WERI-Rb-1 (cell line): Measurements from ENCODE around the gene CBX8.
"Not testable (repeated sequence)": the region's sequence is repeated elsewhere in the genome, so short reads cannot be mapped to it uniquely, and the experiment has no call there.

Experiments
- DNase-seq: peaks from one replicate; pipeline ENCODE4 v3.0.0-alpha.2; 2020
- H3K27ac ChIP-seq: fragments of 250-450 bp; sonication (Bioruptor Pico); 2 replicates; pipeline ENCODE4 v1.5.1; 2020; ENCODE audit warnings: mild to moderate bottlenecking, moderate library complexity
- H3K27me3 ChIP-seq: fragments of 250-450 bp; sonication (Bioruptor Pico); 2 replicates; pipeline ENCODE4 v1.5.1; 2021; ENCODE audit warnings: mild to moderate bottlenecking, low read depth, moderate library complexity; ENCODE audit not compliant: insufficient read depth, severe bottlenecking
- H3K36me3 ChIP-seq: fragments of 250-450 bp; sonication (Bioruptor Pico); 2 replicates; pipeline ENCODE4 v1.5.1; 2020; ENCODE audit warnings: mild to moderate bottlenecking, moderate library complexity
- H3K4me3 ChIP-seq: 2 replicates; pipeline ENCODE4 v1.5.1; 2011; ENCODE audit warnings: low read depth, mild to moderate bottlenecking, control low read depth, low read length
- H3K9me3 ChIP-seq: fragments of 250-450 bp; sonication (Bioruptor Pico); 2 replicates; pipeline ENCODE4 v1.5.1; 2021; ENCODE audit warnings: mild to moderate bottlenecking, moderate library complexity; ENCODE audit not compliant: severe bottlenecking
- CTCF ChIP-seq: IDR thresholded peaks from 2 replicates; pipeline ENCODE4 v1.5.1; 2011; ENCODE audit warnings: low read depth, mild to moderate bottlenecking, control low read depth, inconsistent platforms, low read length

The CBX8 gene

GRCh38 chr17:79761894-79762589, 34.8 kb downstream of the CBX8 start:
- Histone ChIP-seq H3K27ac (no peak overlapping the region), H3K36me3 (no peaks in the 10 kb centered on the region), H3K27me3 (no peaks in the 10 kb centered on the region), H3K9me3 (no peaks in the 10 kb centered on the region), H3K4me3 (no peak overlapping the region)
- no peak for DNase-seq
- TF ChIP-seq CTCF: no peak

GRCh38 chr17:79760197-79760906, 36.5 kb downstream of the CBX8 start:
- Histone ChIP-seq H3K9me3 (no peaks in the 10 kb centered on the region), H3K27me3 (no peaks in the 10 kb centered on the region), H3K36me3 (no peaks in the 10 kb centered on the region), H3K27ac (no peak overlapping the region; the same call in 1 of the 2 replicates), H3K4me3 (no peak overlapping the region)
- no peak for TF ChIP-seq CTCF
- no peak for DNase-seq

GRCh38 chr17:79758271-79758670, 38.6 kb downstream of the CBX8 start:
- Histone ChIP-seq H3K9me3 (no peaks in the 10 kb centered on the region), H3K27ac (no peak overlapping the region), H3K36me3 (no peaks in the 10 kb centered on the region), H3K27me3 (no peaks in the 10 kb centered on the region), H3K4me3 (no peak overlapping the region)
- TF ChIP-seq CTCF: no peak
- no peak for DNase-seq

GRCh38 chr17:79757140-79757745, 39.6 kb downstream of the CBX8 start:
- Histone ChIP-seq H3K4me3 (no peak overlapping the region), H3K9me3 (no peaks in the 10 kb centered on the region), H3K36me3 (no peaks in the 10 kb centered on the region), H3K27me3 (no peaks in the 10 kb centered on the region), H3K27ac (no peak overlapping the region)
- DNase-seq: no peak
- no peak for TF ChIP-seq CTCF

- TF ChIP-seq CTCF: no peak
- H3K27me3 ChIP-seq: no peaks in the 10 kb centered on the region
- no peak overlapping the region for H3K4me3 ChIP-seq
- no peaks in the 10 kb centered on the region for H3K9me3 ChIP-seq
- no peak for DNase-seq
- no peak overlapping the region for H3K27ac ChIP-seq
- H3K36me3 ChIP-seq: no peaks in the 10 kb centered on the region
Observed at GRCh38 chr17:79755591-79755990, 41.3 kb downstream of the CBX8 start.

GRCh38 chr17:79754903-79755302, 42.0 kb downstream of the CBX8 start:
- H3K27ac ChIP-seq: not testable (repeated sequence)

More at GRCh38 chr17:79754903-79755302, 42.0 kb downstream of the CBX8 start:
- H3K36me3 ChIP-seq, H3K4me3 ChIP-seq, H3K27me3 ChIP-seq, DNase-seq, H3K9me3 ChIP-seq: not testable (repeated sequence)
